Measurements from ENCODE around the gene ADAM8. TPM values are rescaled to one million over a fixed set of nuclear protein-coding genes. Genes with fewer than 3 reads are reported as not detected.

The ADAM8 gene
- total and polyA plus RNA-seq, 2 of the 4 experiments (the other 2 are of a cell fraction), result under 0.01 to 0.74 TPM

GRCh38 chr10:133241501-133242205, 35.0 kb downstream of the ADAM8 start:
- Histone ChIP-seq H4K8ac (ENCODE audit: low read depth in 2 of 2, low read length in 2 of 2) (no peak overlapping the region), H3K9me3 (ENCODE audit: control insufficient read depth, insufficient read depth, low read length) (no peaks in the 10 kb centered on the region), H3K4me1 (ENCODE audit: control insufficient read depth, insufficient read depth, low read length) (peaks cover 1% of the 10 kb centered on the region; the same call in 1 of the 2 replicates), H2BK15ac (ENCODE audit: low read depth, low read length) (no peak overlapping the region), H2AK5ac (ENCODE audit: low read depth, low read length) (no peak overlapping the region), H3K4ac (ENCODE audit: low read depth, low read length) (no peak overlapping the region), H3K27me3 (ENCODE audit: control insufficient read depth, insufficient read depth, low read length) (peaks cover 49% of the 10 kb centered on the region), H2AFZ (replicated peaks; ENCODE audit: low read length, poor library complexity) (no peak overlapping the region), H3K9me1 (ENCODE audit: insufficient read depth, low read length) (peaks cover 4% of the 10 kb centered on the region), H4K20me1 (ENCODE audit: insufficient read depth, low read length) (no peaks in the 10 kb centered on the region; the same call in 1 of the 2 replicates), H3K14ac (replicated peaks; ENCODE audit: low read depth, low read length) (no peak overlapping the region), H3K4me3 (ENCODE audit: insufficient read depth, low read depth, low read length) (no peak overlapping the region), H2BK120ac (ENCODE audit: low read depth, low read length) (no peak overlapping the region), H3K79me1 (ENCODE audit: low read depth in 1 of 2, low read length in 2 of 2) (no peaks in the 10 kb centered on the region), H3K9ac (ENCODE audit: low read depth, low read length) (no peak overlapping the region), H3K36me3 (ENCODE audit: control insufficient read depth, insufficient read depth, low read length) (no peaks in the 10 kb centered on the region), H2BK20ac (ENCODE audit: low read depth, low read length) (no peak overlapping the region), H2AK9ac (replicated peaks; ENCODE audit: low read depth, low read length, poor library complexity) (no peak overlapping the region), H4K5ac (ENCODE audit: low read depth, low read length) (no peak overlapping the region), H4K91ac (ENCODE audit: insufficient read depth, low read depth, low read length) (no peak overlapping the region), H3K56ac (ENCODE audit: extremely low read depth, insufficient read depth, low read length) (no peak overlapping the region), H3K23ac (ENCODE audit: low read depth, low read length) (no peak overlapping the region), H2BK5ac (ENCODE audit: low read depth, low read length, poor library complexity, severe bottlenecking) (no peak overlapping the region), H3K18ac (ENCODE audit: low read depth, low read length) (no peak overlapping the region), H3K4me2 (ENCODE audit: low read depth, low read length) (no peak overlapping the region), H3K27ac (ENCODE audit: insufficient read depth, low read length) (no peak overlapping the region)
- ChIA-PET POLR2A (ENCODE audit: unreplicated experiment) (no interaction called here), CTCF (no interaction called here)
- ATAC-seq (ENCODE audit: low read depth), result no peak
- dilution Hi-C loops (cut with HindIII; ENCODE audit: low sequenced_read_pairs, unreplicated experiment) (no loop called here), intact Hi-C loops (cut with micrococcal nuclease) (no loop called here), in situ Hi-C loops (cut with MboI; ENCODE audit: low sequenced_read_pairs) (no loop called here)
- TF ChIP-seq POLR2A (IDR thresholded peaks at IDR 0.05; ENCODE audit: low read depth, low read length) (no peak), CHD1 (IDR thresholded peaks at IDR 0.05; ENCODE audit: low read depth, low read length) (no peak), BHLHE40 (IDR thresholded peaks at IDR 0.05; ENCODE audit: low read depth, low read length) (no peak), SMC3 (IDR thresholded peaks at IDR 0.05; ENCODE audit: low read depth, low read length) (no peak), RFX5 (IDR thresholded peaks at IDR 0.05; ENCODE audit: low read depth, low read length) (no peak), RCOR1 (IDR thresholded peaks at IDR 0.05; ENCODE audit: insufficient replicate concordance, low read length) (no peak), ELK1 (IDR thresholded peaks at IDR 0.05; ENCODE audit: borderline replicate concordance, low read depth, low read length) (no peak), CTCF (conservative IDR thresholded peaks at IDR 0.05; ENCODE audit: low read depth, low read length) (no peak), MXI1 (IDR thresholded peaks at IDR 0.05; ENCODE audit: borderline replicate concordance, low read depth, low read length) (no peak), CEBPB (IDR thresholded peaks at IDR 0.05; ENCODE audit: low read depth, low read length) (no peak), FOS (IDR thresholded peaks at IDR 0.05; ENCODE audit: low read depth, low read length) (no peak), MAFK (IDR thresholded peaks at IDR 0.05; ENCODE audit: low read depth, low read length) (no peak), NFE2L2 (IDR thresholded peaks at IDR 0.05; ENCODE audit: low read depth, low read length) (no peak), MAZ (IDR thresholded peaks at IDR 0.05; ENCODE audit: borderline replicate concordance, low read depth, low read length) (no peak), RAD21 (IDR thresholded peaks at IDR 0.05; ENCODE audit: low read length) (no peak)
- BruUV-seq (replicated peaks), result no TSS peak
- 66% methylated on average over 16 of the region's 25 CpGs; no CpG with 5 or more reads in 1 of the 2 experiments for WGBS, 2 experiments (ENCODE audit: extremely low coverage in 2 of 2, insufficient read length in 1 of 2)
- no peak for DNase-seq
